ENCODE measurements around the gene NTSR1. TPM values are rescaled to one million over a fixed set of nuclear protein-coding genes. Genes with fewer than 3 reads are reported as not detected.
A peak's percentile ranks its signal among the peaks of the same experiment; 100 is the strongest.

NTSR1 gene
- total RNA-seq, 1 donor from 2014 or later, result not detected

GRCh38 chr20:62801284-62802010 lies 92.8 kb downstream of the NTSR1 start:
- no peak for DNase-seq (ENCODE audit: low spot score)

GRCh38 chr20:62802026-62802712 lies 93.5 kb downstream of the NTSR1 start:
- DNase-seq (ENCODE audit: low spot score), result no peak

- DNase-seq (ENCODE audit: low spot score), result no peak
Measured at GRCh38 chr20:62804021-62804626, 95.5 kb downstream of the NTSR1 start.

- DNase-seq (ENCODE audit: low spot score), result peak; percentile 72
Measured at GRCh38 chr20:62804627-62805154, 96.1 kb downstream of the NTSR1 start, which contains the start of gene OGFR. Gene OGFR (plus strand): TSS chr20:62804835. CDS start chr20:62804860, 25 bp downstream.

GRCh38 chr20:62805155-62805710 lies 96.6 kb downstream of the NTSR1 start:
- no peak for DNase-seq (ENCODE audit: low spot score)

- no peak for DNase-seq (ENCODE audit: low spot score)
Measured at GRCh38 chr20:62805711-62806382, 97.2 kb downstream of the NTSR1 start.

GRCh38 chr20:62806383-62807050 lies 97.9 kb downstream of the NTSR1 start:
- no peak for DNase-seq (ENCODE audit: low spot score)

GRCh38 chr20:62807444-62808210 lies 99.0 kb downstream of the NTSR1 start:
- no peak for DNase-seq (ENCODE audit: low spot score)

- DNase-seq (ENCODE audit: low spot score), result peak; percentile 72
Measured at GRCh38 chr20:62808211-62808865, 99.7 kb downstream of the NTSR1 start.

- DNase-seq (ENCODE audit: low spot score), result no peak
Measured at GRCh38 chr20:62809530-62810428, 101.1 kb downstream of the NTSR1 start.

- no peak for DNase-seq (ENCODE audit: low spot score)
Measured at GRCh38 chr20:62811320-62811719, 102.7 kb downstream of the NTSR1 start.

- DNase-seq (ENCODE audit: low spot score), result no peak
Measured at GRCh38 chr20:62811720-62812119, 103.1 kb downstream of the NTSR1 start.

Other genes with a start within 250 kb of the NTSR1 start
- 4.1 TPM for gene GATA5, start 232.8 kb upstream of the NTSR1 start, total RNA-seq
- 33.2 TPM for gene SLCO4A1, start 66.3 kb upstream of the NTSR1 start, total RNA-seq
- 6.3 TPM for gene MRGBP, start 87.6 kb downstream of the NTSR1 start, total RNA-seq
- 42.0 TPM for gene OGFR, start 96.0 kb downstream of the NTSR1 start, total RNA-seq
- 5.1 TPM for gene COL9A3, start 108.2 kb downstream of the NTSR1 start, total RNA-seq
- 11.8 TPM for gene TCFL5, start 153.0 kb downstream of the NTSR1 start, total RNA-seq
- gene DIDO1, start 217.7 kb downstream of the NTSR1 start, total RNA-seq, result 75.8 TPM
- gene GID8, start 229.3 kb downstream of the NTSR1 start, total RNA-seq, result 43.1 TPM
- 10.1 TPM for gene SLC17A9, start 243.9 kb downstream of the NTSR1 start, total RNA-seq

Data from ureter (tissue), 1 donor.